DLD1 (cell line): ENCODE data around the gene NMT1.

Experiments used
- in situ Hi-C: cut with HindIII; loops from 2 replicates; pipeline ENCODE4 v1.10.0; 2017; ENCODE audit warnings: low sequenced_read_pairs

Gene NMT1

DNA sequence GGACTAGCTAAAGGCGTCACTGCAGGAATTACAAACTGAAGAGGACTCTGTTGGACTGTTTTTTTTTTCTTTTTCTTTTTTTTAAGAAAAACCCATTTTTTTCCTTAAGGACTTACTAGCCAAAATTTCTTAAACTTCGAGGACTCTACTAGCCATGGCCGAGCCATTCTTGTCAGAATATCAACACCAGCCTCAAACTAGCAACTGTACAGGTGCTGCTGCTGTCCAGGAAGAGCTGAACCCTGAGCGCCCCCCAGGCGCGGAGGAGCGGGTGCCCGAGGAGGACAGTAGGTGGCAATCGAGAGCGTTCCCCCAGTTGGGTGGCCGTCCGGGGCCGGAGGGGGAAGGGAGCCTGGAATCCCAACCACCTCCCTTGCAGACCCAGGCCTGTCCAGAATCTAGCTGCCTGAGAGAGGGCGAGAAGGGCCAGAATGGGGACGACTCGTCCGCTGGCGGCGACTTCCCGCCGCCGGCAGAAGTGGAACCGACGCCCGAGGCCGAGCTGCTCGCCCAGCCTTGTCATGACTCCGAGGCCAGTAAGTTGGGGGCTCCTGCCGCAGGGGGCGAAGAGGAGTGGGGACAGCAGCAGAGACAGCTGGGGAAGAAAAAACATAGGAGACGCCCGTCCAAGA is 88.0 kb downstream of the NMT1 start:
- in situ Hi-C loops: no loop called here

DNA sequence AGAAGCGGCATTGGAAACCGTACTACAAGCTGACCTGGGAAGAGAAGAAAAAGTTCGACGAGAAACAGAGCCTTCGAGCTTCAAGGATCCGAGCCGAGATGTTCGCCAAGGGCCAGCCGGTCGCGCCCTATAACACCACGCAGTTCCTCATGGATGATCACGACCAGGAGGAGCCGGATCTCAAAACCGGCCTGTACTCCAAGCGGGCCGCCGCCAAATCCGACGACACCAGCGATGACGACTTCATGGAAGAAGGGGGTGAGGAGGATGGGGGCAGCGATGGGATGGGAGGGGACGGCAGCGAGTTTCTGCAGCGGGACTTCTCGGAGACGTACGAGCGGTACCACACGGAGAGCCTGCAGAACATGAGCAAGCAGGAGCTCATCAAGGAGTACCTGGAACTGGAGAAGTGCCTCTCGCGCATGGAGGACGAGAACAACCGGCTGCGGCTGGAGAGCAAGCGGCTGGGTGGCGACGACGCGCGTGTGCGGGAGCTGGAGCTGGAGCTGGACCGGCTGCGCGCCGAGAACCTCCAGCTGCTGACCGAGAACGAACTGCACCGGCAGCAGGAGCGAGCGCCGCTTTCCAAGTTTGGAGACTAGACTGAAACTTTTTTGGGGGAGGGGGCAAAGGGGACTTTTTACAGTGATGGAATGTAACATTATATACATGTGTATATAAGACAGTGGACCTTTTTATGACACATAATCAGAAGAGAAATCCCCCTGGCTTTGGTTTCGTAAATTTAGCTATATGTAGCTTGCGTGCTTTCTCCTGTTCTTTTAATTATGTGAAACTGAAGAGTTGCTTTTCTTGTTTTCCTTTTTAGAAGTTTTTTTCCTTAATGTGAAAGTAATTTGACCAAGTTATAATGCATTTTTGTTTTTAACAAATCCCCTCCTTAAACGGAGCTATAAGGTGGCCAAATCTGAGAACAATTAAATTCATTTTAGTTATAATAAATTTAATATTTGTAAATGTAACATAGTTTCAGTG is 88.8 kb downstream of the NMT1 start:
- in situ Hi-C loops: no loop called here

GRCh38 chr17:45150911-45151809 is 90.0 kb downstream of the NMT1 start:
- in situ Hi-C loops: no loop called here

- in situ Hi-C loops: no loop called here
These were observed 93.9 kb downstream of the NMT1 start for GRCh38 chr17:45155029-45155428.

DNA sequence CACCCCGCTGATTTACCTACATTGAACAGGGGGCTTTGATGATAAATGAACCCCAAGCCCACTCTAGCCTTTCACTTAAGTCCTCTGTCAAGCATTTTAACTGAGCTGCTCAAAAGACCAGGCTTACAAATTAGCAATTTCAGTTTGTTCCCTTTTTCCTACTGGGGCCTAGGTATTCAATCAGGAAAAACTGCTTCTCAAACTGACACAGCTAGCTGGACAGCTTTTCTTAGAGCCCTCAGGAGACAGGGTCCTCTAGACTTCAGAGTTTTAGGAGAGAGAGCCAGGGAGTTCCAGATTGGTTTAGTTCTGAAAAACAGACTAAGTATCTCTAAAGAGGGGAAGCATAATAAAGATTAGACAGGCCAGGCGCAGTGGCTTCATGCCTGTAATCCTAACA is 94.4 kb downstream of the NMT1 start:
- in situ Hi-C loops: no loop called here

DNA sequence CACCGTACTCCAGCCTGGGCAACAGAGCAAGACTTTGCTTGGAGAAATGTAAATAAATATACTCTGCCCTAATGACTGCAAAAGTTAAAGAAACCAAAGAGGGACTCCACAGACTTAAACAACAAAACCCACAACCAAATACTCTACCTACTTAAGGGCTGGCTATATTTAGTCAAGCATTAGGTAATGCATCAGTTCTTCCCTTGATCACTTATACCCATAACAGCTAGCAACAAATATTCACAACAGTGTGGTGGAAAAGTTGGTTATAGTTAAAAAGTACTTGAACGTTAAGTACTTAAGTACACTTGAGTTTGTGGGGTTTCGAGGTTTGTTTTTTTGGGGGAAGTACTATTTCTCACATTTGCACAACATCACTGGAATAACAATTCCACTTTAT is 95.1 kb downstream of the NMT1 start:
- in situ Hi-C loops: no loop called here
